NCI-H1092 (cell line): ENCODE measurements around the gene ANKS1A.
A peak's percentile ranks its signal among the peaks of the same experiment; 100 is the strongest.

Experiments used
- DNase-seq: peaks from one replicate; lab custom pipeline; 2025; lab: John Stamatoyannopoulos, UW

Gene ANKS1A

GRCh38 chr6:35024551-35025054 is 135.5 kb downstream of the ANKS1A start:
- peak; percentile 32 for DNase-seq

- DNase-seq: no peak
Observed at GRCh38 chr6:35025232-35026188, 136.5 kb downstream of the ANKS1A start.

GRCh38 chr6:35026434-35027222 is 137.6 kb downstream of the ANKS1A start:
- DNase-seq: no peak

GRCh38 chr6:35027807-35028206 is 138.8 kb downstream of the ANKS1A start:
- no peak for DNase-seq

- DNase-seq: no peak
Observed at GRCh38 chr6:35028781-35029769, 140.0 kb downstream of the ANKS1A start.

- DNase-seq: no peak
Observed at GRCh38 chr6:35030099-35030498, 141.0 kb downstream of the ANKS1A start.

GRCh38 chr6:35031611-35032529 is 142.8 kb downstream of the ANKS1A start:
- no peak for DNase-seq

GRCh38 chr6:35033683-35034082 is 144.6 kb downstream of the ANKS1A start:
- DNase-seq: no peak

- DNase-seq: no peak
Observed at GRCh38 chr6:35034411-35035191, 145.5 kb downstream of the ANKS1A start.

- no peak for DNase-seq
Observed at GRCh38 chr6:35035481-35036030, 146.5 kb downstream of the ANKS1A start.

- DNase-seq: no peak
Observed at GRCh38 chr6:35036059-35036827, 147.2 kb downstream of the ANKS1A start.

GRCh38 chr6:35036828-35037663 is 148.0 kb downstream of the ANKS1A start:
- DNase-seq: no peak

- DNase-seq: no peak
Observed at GRCh38 chr6:35037664-35038038, 148.6 kb downstream of the ANKS1A start.

- no peak for DNase-seq
Observed at GRCh38 chr6:35038076-35038475, 149.0 kb downstream of the ANKS1A start.

GRCh38 chr6:35040398-35040797 is 151.3 kb downstream of the ANKS1A start:
- no peak for DNase-seq

- DNase-seq: no peak
Observed at GRCh38 chr6:35041086-35041861, 152.2 kb downstream of the ANKS1A start.
